ENCODE data around the gene HDDC3.

HDDC3 gene

GRCh38 chr15:90953947-90954711 lies 21.8 kb upstream of the HDDC3 start:
- no peak for DNase-seq

- DNase-seq, result no peak
These were observed 20.7 kb upstream of the HDDC3 start for GRCh38 chr15:90952901-90953677.

- DNase-seq, result no peak
These were observed 18.3 kb upstream of the HDDC3 start for GRCh38 chr15:90950676-90951075.

GRCh38 chr15:90949979-90950675 lies 17.8 kb upstream of the HDDC3 start:
- no peak for DNase-seq

- no peak for DNase-seq
These were observed 16.2 kb upstream of the HDDC3 start for GRCh38 chr15:90948506-90948905.

GRCh38 chr15:90947577-90948357 lies 15.4 kb upstream of the HDDC3 start:
- DNase-seq, result no peak

- DNase-seq, result no peak
These were observed 14.7 kb upstream of the HDDC3 start for GRCh38 chr15:90946941-90947576.

GRCh38 chr15:90946538-90946937 lies 14.2 kb upstream of the HDDC3 start:
- no peak for DNase-seq

- DNase-seq, result no peak
These were observed 12.7 kb upstream of the HDDC3 start for GRCh38 chr15:90945091-90945490.

GRCh38 chr15:90942354-90943120 lies 10.2 kb upstream of the HDDC3 start:
- no peak for DNase-seq

- DNase-seq, result no peak
These were observed 8.7 kb upstream of the HDDC3 start for GRCh38 chr15:90941038-90941437.

- DNase-seq, result no peak
These were observed 7.4 kb upstream of the HDDC3 start for GRCh38 chr15:90939756-90940155.

- DNase-seq, result no peak
These were observed 5.9 kb upstream of the HDDC3 start for GRCh38 chr15:90938261-90938660.

GRCh38 chr15:90936823-90937222 lies 4.5 kb upstream of the HDDC3 start:
- no peak for DNase-seq

- DNase-seq, result peak; percentile 94
These were observed 2.8 kb upstream of the HDDC3 start, which contains the start of gene UNC45A for GRCh38 chr15:90934949-90935751. Gene UNC45A, plus strand, starts transcription at chr15:90935285. Its CDS starts 40 bp downstream, at chr15:90935325.

GRCh38 chr15:90934256-90934948 lies 2.1 kb upstream of the HDDC3 start:
- DNase-seq, result peak; percentile 80

- no peak for DNase-seq
These were observed 952 bp upstream of the HDDC3 start for GRCh38 chr15:90933301-90933700.

- DNase-seq, result no peak
These were observed 277 bp upstream of the HDDC3 start for GRCh38 chr15:90932660-90932991.

- DNase-seq, result no peak
These were observed 848 bp downstream of the HDDC3 start for GRCh38 chr15:90931575-90931827.

GRCh38 chr15:90930861-90931574 lies 1.3 kb downstream of the HDDC3 start:
- no peak for DNase-seq
